NCI-H774 (cell line): ENCODE results near the gene ASXL1.
"Not testable (repeated sequence)": the region's sequence is repeated elsewhere in the genome, so short reads cannot be mapped to it uniquely, and the experiment has no call there.

Source experiments
- DNase-seq: peaks from one replicate; lab custom pipeline; 2025; lab: John Stamatoyannopoulos, UW

ASXL1 gene

DNA sequence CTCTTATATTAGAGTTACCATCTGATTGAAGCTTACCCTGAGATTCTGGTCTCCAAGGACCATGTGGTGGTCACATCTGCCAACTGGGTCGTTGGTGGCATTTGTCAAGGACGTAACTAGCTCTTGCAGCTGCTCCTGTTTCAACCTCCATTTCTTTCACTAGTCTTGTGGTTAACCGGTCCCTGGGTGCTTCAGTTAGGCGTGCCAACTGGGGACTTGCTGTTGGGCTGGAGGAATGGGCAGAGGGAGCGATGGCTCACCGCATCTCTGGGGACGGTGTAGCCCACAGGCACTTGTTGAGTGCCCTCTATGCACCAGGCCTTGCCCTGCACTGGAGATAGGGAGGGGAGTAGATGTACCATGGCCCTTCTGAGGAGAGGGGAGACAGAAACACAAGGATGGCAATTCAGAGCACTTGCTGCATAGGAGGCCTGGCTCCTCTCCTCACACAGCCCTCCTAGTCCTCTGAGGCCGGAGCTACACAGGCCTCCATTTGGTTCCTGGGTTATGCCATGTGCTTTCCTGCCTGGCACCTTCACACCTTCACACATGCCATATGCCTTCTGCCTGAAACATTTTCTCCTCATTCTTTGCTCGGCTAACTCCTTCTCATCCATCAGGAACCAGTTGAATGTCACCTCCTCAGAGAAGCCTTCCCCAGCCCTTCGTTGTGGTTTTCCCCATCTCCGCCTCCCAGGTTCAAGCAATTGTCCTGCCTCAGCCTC is 20.0 kb upstream of the ASXL1 start:
- DNase-seq, result no peak

DNA sequence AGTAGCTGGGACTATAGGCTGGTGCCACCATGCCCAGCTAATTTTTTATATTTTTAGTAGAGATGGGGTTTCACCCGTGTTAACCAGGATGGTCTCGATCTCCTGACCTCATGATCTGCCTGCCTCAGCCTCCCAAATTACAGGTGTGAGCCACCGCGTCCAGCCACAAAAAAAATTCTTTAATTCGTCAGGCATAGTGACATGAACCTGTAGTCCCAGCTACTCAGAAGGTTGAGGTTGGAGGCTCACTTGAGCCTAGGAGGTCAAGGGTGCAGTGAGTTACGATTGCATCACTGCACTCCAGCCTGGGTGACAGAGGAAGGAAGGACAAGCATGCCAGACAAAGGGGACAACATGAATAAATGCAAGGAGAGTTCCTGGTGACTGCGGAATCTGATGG is 19.5 kb upstream of the ASXL1 start:
- DNase-seq, result no peak

DNA sequence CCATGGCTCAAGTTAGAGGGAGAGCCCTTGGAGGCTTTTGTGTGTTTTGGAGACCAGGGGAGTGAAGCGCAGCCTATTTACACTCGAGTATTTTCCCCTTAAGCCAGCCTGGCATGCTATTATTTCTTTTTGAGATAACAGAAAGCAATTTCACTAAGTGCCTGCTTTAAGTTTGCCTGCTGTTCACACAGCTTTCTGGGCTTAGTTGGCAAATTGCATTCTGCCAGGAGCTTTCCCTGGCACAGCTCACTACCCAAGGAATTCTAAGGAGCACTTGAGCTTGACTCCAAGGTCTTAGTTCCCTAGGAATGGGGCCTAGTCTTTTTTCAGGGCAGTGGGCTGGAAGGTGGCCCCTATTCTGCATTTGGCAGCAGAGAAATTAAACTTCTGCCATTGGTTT is 19.0 kb upstream of the ASXL1 start:
- DNase-seq, result no peak

DNA sequence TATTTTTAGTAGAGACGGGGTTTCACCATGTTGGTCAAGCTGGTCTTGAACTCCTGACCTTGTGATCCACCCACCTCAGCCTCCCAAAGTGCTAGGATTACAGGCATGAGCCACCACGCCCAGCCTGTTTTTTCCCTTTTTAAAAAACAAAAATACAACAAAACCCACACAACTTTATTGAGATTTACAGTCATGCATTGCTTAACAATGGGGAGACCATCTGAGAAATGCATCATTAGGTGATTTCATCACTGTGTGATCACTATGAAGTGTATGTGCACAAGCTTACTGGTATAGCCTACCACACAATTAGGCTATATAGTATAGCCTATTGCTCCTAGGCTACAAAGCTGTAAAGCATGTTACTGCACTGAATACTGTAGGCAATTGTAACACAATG is 17.1 kb upstream of the ASXL1 start:
- DNase-seq, result not testable (repeated sequence)

DNA sequence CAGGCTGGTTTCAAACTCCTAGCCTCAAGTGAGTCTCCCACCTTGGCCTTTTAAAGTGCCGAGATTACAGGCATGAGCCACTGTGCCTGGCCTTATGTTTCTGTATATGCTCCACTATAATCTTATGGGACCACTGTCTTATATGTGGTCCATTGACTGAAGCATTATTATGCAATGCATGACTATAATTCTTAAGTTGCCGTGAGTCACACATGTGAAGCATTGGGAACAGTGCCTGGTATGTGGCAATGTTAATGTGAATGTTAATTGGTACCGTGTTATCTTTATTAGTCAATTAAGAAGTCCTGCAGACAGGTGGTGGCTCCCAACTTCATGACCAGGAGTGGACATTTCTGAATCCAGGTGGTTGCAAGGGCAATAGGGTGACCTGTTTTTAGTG is 14.7 kb upstream of the ASXL1 start:
- no peak for DNase-seq

DNA sequence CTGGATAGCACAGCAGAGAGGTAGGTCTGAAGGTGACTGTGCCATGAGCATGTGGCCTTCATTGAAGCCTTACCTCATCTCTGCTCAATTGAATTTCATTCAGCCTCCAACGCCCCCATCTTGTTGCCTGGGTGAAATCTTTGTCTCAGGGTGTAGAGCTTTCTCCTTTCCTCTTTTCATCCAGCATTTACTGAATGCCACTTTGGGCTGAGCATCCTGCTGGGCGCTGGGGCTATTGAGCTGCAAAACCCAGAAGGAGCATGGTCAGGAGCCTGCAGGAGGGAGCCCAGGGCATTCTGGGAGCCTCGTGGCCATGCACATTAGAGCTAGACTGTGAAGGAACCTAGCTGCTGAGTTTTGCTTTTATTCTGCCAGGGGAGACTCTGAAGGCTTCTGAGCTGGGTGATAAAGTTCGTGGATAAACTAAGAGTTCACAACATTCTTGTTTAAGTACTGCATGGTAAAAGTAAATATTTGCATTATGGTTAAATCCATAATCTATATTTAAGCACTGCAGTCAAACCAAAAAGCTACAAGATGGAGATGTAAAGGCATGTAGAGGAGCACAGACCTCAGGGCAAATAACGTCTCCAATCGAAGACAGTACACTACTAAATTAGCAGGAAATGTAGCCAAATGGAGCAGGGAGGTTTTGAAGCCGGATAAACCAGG is 13.2 kb upstream of the ASXL1 start:
- DNase-seq, result no peak

DNA sequence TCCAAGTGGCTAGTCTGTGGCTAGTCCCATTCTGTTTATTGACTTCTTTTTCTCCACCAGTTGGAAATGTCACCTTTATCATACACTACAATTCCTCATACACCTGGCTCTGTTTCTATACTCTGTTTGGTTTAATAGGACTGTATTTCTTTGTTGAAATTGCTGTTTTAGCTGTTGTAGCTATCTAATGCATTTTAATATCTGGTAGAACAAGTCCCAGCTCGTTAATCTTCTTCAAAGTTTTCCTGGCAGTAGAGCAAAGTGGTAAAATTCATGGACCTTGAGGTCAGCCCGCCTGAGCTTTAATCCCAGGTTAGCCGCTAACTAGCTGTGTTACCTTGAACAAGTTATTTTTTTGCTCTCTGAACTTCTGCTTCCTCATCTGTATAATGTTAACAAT is 9.9 kb upstream of the ASXL1 start:
- no peak for DNase-seq

DNA sequence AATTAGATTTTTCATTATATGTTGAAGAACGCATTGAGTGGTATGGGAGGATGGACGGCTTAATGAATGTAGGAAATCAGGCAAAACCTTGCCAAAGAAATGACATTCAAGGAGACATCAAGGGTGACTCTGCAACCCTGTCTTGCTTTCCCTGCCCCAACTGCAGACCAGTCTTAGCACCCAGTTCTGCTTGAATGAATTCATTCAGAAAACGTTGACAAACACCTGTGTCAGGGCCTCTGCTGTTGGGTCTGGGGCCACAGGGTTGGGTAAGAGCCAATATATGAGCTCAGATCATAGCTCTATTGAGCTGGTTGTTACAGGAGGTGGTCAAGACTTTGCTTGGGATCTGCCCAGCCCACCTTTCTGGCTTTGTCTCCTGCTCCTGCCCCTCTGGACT is 7.7 kb upstream of the ASXL1 start:
- no peak for DNase-seq

DNA sequence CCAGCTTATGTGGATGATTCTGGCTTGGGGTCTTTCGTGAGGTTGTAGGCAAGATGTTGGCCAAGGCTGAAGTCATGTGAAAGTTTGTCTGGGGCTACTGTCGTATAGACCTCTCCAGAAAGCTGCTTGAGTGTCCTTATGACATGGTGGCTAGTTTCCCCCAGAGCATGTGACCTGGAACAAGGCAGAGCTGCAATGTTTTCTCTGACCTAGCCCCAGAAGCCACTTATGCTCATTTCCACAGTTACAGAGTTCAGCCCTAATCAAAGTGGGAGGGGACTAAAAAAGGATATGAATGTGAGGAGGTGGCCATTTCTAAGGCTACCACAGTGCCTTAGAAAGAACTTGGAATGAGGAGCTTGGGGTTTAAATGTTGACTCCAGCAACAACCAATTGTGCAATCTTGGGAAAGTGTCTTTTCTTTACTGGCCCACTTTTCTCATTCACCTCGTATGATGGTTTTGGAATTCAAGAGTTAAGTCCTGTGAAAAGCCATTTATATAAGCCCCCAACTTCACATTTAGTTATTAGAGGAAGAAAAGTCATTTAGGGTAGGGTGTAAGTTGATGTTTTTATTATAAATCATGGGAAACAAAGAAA is 5.9 kb upstream of the ASXL1 start:
- no peak for DNase-seq

DNA sequence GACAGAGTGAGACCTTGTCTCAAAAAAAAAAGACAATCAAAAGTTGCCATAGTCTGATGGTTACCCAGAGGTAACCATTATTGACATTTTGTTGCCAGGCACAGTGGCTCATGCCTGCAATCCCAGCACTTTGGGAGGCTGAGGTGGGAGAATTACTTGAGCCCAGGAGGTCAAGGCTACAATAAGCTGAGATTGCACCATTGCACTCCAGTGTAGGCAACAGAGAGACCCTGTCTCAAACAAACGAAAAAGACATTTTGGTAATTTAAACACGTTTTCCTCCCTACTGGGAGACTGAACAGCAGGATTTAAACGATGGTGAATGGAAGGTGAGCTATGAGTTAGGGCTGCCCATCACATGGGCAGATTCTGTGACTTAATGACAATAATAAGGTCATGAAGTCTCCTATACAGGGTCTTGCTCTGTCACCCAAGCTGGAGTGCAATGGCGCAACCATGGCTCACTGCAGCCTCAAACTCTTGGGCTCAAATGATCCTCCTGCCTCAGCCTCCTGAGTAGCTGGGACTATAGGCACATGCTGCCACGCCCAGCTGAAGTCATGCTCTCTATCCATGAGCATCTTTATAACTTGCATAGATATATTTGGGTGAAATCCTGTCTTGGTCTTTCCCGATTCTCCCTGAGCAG is 4.2 kb upstream of the ASXL1 start:
- DNase-seq, result no peak

DNA sequence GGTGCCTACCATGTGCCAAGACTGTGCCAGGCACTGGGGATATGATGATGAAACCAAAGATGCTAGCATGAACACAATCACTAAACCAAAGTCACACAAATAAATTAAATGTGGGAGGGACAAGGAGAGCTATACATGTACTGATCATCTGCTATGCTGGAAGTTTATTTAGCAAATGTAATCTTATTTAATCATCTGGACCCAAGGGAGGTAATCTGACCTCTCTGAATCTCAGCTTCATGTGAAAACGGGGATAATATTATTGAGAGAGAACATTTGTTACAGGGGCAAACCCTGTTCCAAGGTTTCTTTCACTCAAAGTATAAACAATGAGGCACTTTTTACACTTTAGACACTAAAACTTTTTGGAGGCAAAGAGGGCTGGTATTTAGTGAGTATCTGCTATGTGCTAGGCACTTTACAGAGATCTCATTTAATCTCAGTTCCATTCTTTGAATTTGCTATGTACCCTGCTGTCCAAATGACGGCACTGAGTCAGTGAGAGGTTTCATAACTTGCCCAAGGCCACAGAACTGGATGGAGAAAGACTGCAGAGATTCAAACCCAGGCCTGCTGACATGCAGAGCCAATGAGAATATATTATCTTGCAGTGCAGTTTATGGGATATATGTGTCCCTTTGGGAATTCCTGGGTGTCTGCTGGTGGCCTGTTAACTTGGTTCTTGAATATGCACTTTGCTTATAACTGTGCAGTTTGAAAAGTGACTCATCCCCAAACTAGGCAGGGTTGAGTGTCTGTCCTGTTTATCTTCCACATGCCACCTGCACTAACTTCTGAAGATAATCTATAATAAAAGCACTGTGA is 3.3 kb upstream of the ASXL1 start:
- DNase-seq, result no peak

DNA sequence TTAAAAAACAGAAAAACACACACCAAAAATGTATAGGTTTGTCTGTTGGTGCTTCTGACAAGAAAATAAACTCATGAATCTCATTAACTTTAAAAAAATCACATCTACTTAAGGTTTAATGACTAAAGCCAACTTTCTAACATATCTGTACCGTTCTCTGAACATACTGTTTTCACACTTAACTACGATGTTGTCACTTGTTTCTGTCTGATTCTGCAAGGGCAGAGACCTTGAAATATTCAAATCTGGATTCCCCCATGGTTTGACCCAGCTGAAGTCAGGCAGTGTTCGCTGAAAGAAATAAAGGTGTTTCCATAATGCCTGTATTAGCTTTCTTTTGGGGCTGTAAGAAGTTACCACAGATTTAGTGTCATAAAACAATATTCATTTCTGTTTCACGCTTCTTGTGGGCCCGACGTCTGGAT is 2.7 kb upstream of the ASXL1 start:
- DNase-seq, result no peak

DNA sequence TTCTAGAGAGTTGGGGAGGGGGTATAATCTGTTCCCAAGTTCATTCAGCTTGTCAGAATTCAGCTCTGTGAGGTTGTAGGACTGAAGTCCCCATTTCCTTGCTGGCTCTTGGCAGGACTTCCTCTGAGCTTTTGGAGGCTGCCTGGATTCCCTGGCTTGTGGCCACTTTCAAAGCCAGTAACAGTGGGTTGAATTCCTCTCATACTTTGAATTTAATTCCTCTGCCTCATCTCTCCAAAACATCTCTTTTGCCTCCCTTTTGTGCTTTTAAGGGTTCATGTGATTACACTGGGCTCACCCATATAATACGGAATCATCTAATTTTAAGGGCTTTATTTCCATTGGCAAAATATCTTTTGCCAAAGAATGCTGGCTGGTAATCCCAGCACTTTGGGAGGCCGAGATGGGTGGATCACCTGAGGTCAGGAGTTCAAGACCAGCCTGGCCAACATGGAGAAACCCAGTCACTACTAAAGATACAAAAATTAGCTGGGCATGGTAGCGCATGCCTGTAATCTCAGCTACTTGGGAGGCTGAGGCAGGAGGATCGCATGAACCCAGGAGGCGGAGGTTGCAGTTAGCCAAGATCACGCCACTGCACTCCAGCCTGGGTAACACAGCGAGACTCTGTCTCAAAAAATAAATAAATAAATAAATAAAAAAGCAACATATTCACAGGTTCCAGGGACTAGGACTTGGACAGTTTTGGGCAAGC is 2.1 kb upstream of the ASXL1 start:
- not testable (repeated sequence) for DNase-seq

DNA sequence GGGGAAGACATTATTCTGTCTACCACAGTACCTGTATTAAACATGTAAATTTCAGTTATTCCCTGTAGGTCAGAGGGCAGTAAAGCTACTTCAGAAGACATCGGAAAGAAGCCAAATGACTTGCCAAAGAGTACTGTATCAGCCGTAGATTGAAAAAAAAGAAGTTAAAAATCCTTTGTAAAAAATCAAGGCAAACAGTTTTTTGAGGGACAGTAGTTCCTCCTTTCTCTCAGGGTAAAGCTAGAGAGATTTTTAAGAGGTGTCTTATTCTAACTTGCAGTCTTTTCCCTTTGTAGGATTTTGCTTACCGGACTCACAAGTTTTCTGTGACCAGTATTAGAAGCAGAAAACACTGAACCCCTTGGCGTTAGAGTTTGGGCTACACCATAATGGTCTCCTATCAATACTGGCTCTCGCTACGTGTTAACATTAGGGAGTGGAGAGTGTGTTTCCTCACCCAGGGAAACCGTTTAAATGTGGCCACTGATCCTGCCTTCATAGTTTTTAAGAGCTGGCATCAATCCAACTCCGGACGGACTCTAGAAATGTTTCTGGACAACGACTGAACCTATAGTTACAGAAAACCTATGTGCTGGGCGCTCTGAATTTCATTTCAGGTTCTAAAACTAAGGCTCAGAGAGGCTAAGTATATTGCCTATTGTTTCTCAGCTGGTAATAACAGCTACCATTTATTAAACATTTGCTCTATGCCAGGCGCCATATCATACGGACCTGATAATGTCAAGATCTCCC is 1.3 kb upstream of the ASXL1 start:
- no peak for DNase-seq

DNA sequence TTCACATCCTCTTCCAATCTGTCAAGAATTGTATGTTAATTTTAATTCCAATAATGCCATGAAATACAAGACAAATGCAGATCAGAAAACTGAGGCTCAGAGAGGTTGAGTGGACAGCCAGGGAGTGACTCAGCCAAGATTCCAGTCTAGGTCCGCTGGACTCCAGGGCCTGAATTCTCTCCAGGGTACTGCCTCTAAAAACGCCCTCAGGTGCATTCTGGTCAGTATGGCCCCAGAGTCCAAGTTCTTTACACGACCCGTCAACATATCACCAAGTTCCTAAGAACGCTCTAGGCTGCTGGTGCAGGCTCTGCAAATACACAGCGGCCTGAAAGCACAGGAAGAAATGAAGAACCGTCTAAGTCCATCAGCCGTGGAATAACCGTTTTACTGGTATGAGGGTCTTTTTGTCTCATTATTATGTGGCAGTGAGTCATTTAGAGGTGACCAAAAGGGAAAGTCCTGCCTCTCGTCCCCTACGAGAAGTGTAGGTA is 709 bp upstream of the ASXL1 start:
- no peak for DNase-seq

DNA sequence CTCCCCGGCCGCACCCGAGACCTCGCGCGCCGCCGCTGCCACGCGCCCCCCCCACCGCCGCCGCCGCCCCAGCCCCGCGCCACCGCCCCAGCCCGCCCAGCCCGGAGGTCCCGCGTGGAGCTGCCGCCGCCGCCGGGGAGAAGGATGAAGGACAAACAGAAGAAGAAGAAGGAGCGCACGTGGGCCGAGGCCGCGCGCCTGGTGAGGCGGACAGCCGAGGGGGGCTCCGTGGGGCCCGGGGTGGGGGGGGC is 426 bp downstream of the ASXL1 start:
- DNase-seq, result no peak

DNA sequence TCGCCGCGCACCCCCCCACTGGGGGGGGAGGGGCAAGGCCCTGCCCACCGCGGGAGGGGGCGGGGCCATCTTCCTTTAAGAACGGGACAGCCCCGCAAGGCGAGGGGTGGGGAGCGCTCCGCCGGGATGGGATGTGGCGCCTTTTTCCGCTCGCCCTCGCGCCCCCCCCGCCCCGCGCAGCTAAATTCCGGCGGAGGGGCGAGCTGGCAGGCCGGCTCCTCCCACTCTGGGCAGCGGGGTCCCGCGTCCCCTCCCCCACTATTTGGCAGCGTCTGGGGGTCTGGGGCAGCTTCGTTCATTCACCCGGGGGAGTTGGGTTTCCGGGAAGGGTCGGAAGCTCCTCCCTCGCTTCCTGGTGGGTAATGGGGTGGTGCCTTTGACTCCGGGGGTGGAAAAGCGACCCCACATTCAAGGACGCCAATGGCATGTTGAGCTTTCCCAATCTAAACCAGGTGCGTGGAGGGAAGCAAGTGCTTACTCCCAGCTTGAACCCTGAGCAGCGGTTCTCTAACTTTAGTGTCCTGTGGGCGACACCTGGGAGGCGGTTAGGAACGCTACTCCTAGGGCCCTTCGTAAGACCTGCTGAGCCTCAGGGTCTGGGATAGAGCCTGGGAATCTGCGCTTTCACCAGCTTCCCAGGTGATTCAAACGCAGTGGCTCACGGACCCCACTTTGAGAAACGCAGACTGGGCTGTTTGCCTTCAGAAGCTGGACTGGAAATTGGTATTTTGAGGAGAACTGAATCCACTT is 927 bp downstream of the ASXL1 start:
- DNase-seq, result peak; percentile 39

DNA sequence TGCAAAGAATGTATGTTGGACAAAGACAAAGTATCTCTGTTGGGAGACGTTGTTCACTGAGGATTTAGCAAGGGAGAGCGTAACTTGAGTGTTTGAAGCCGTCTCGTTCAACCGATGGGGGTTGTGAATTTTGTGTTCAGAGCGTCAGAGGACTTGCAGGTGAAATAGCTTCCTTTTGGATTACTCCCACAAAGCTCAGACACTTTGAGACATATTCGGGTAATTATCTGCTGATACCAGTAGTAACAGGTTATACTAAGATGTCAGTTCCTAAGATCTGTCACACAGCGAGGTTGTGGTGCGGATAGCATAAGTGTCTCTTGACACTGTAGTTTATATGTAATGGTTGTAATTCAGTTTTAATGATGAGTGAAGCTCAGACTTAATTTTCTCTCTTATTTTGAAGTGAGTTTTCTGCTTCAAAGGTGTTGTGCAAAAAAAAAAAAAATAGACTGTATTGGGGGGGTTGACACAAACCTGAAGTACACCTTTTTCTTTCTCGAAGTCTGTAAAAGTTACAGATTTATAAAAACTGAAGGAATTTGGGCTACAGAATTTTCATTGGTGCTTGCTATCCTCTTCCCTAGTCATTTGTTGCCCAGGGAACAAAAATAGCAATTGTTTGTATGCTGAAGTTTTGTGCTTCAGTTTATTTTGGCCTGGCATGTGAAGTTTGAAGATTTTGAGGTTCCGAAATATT is 1.7 kb downstream of the ASXL1 start:
- no peak for DNase-seq

DNA sequence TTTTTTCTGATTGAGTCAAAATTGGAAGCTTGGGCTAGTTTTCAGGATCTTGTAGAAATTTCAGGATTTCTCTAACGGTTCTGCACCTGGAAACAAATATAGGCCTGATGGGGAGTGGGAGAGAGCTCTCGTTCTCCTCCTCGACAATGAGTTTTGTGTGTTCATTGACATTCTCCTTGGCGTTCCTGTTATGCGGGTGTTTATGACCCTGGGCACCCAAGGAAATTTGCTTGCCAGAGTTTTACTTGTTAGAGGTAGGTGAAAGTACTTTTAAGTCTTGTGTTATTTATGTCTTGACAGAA is 2.2 kb downstream of the ASXL1 start:
- no peak for DNase-seq

DNA sequence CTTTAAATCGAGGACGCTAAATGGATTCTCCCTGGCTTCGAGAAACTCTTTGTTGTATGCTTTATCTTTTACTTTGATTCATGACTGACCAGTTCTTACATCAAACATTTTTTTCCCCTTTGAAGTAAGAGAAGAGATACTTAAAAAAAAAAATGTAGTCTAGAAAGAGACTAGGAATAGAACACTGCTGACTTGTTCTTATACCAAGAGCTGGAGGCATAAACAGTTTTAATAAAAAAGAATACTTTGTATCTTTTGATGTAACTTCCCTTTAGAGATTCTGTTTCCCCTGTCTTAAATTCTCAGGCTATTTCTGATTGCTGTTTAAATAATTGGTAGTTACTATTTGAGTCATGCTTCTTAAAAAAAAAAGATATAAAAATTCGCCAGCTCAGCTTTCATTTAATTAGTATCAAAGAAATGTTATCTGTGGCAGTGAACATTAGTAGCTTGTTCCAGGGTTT is 4.8 kb downstream of the ASXL1 start:
- no peak for DNase-seq
